Measurements from ENCODE around the gene ARMC7. TPM values are rescaled to one million over a fixed set of nuclear protein-coding genes. Genes with fewer than 3 reads are reported as not detected.

ARMC7 gene
- total and polyA plus RNA-seq, 2 donors (not counting 1 experiment from before 2014, with no cell fraction given), result 10.4 to 15.9 TPM

GRCh38 chr17:75138519-75138918 lies 28.8 kb downstream of the ARMC7 start:
- H2AFZ ChIP-seq (ENCODE audit: insufficient read depth, low read depth, low read length, poor library complexity, severe bottlenecking), result no peak overlapping the region
- 100% methylated on average over 2 of the region's 5 CpGs for WGBS (ENCODE audit: insufficient coverage)
- ChIA-PET POLR2A (no interaction called here), CTCF (interaction anchor here (0.6 to 1.0 kb wide), 2 partner anchors 14 to 130 kb away, joined by 3 read pairs; no protein-coding TSS in a partner anchor)
- H3K27ac ChIP-seq (ENCODE audit: low read length in 2 of 2), result no peak overlapping the region
- no peak overlapping the region for H3K4me2 ChIP-seq (replicated peaks; ENCODE audit: low read depth, low read length, poor library complexity, severe bottlenecking)
- no peak for TF ChIP-seq EZH2 (IDR thresholded peaks at IDR 0.05; ENCODE audit: borderline replicate concordance, insufficient read depth, low read depth, low read length, poor library complexity, severe bottlenecking)
- Mint-ChIP-seq H3K27ac (no peak overlapping the region), H3K4me1 (peaks cover 16% of the 10 kb centered on the region), H3K4me3 (no peak overlapping the region), H3K9me3 (ENCODE audit: insufficient read depth) (no peaks in the 10 kb centered on the region), H3K27me3 (no peaks in the 10 kb centered on the region)
- H3K36me3 ChIP-seq (replicated peaks in 1 of 2; ENCODE audit: control extremely low read depth in 1 of 2, control insufficient read depth in 1 of 2, extremely low read depth in 1 of 2, insufficient read depth in 2 of 2, low read length in 1 of 2), result peaks cover 0 to 6% of the 10 kb centered on the region in 2 experiments
- H3K4me1 ChIP-seq (ENCODE audit: control insufficient read depth in 2 of 2, insufficient read depth in 2 of 2, low read length in 2 of 2), result peaks cover 14 to 15% of the 10 kb centered on the region in 2 donors
- DNase-seq (no peak), ATAC-seq (ENCODE audit: low read depth) (no peak)
- peaks cover 0 to 5% (median 0%) of the 10 kb centered on the region in 3 donors for H3K9me3 ChIP-seq (ENCODE audit: control extremely low read depth in 1 of 3, control insufficient read depth in 2 of 3, insufficient read depth in 1 of 3, low read length in 2 of 3)
- peaks cover 7% of the 10 kb centered on the region for H3K79me2 ChIP-seq (ENCODE audit: control insufficient read depth, insufficient read depth, low read length)
- no peaks in the 10 kb centered on the region for H4K20me1 ChIP-seq (ENCODE audit: control insufficient read depth, insufficient read depth, low read length, poor library complexity, severe bottlenecking)
- H3K27me3 ChIP-seq (replicated peaks in 1 of 4; ENCODE audit: control extremely low read depth in 1 of 4, control insufficient read depth in 3 of 4, insufficient read depth in 4 of 4, low read length in 3 of 4), result no peaks in the 10 kb centered on the region
- H3K9ac ChIP-seq (ENCODE audit: low read length), result no peak overlapping the region
- H3K4me3 ChIP-seq (ENCODE audit: control extremely low read depth in 1 of 5, extremely low read depth in 1 of 5, insufficient read depth in 1 of 5, low read depth in 2 of 5, low read length in 4 of 5), result no peak overlapping the region
- intact Hi-C loops (cut with micrococcal nuclease), result no loop called here

- intact Hi-C loops (cut with micrococcal nuclease), result no loop called here
- ChIA-PET POLR2A (interaction anchor here (0.6 kb wide), 1 partner anchor 71 kb away, joined by 3 read pairs; no protein-coding TSS in a partner anchor), CTCF (interaction anchor here (1.1 to 1.8 kb wide), 4 partner anchors 12 to 39 kb away, joined by 3 to 8 read pairs (median 4); no protein-coding TSS in a partner anchor)
- H3K27me3 ChIP-seq (replicated peaks in 1 of 4; ENCODE audit: control extremely low read depth in 1 of 4, control insufficient read depth in 3 of 4, insufficient read depth in 4 of 4, low read length in 3 of 4), result no peaks in the 10 kb centered on the region
- ATAC-seq (ENCODE audit: low read depth) (no peak), DNase-seq (no peak)
- H3K4me3 Mint-ChIP-seq, result no peak overlapping the region
- no peak overlapping the region for H3K27ac Mint-ChIP-seq
- no peak overlapping the region for H2AFZ ChIP-seq (ENCODE audit: insufficient read depth, low read depth, low read length, poor library complexity, severe bottlenecking)
- 100% methylated on average over 2 of the region's 13 CpGs for WGBS (ENCODE audit: insufficient coverage)
- H3K36me3 ChIP-seq (replicated peaks in 1 of 2; ENCODE audit: control extremely low read depth in 1 of 2, control insufficient read depth in 1 of 2, extremely low read depth in 1 of 2, insufficient read depth in 2 of 2, low read length in 1 of 2), result peaks cover 0 to 31% of the 10 kb centered on the region in 2 experiments
- H3K4me1 ChIP-seq (ENCODE audit: control insufficient read depth in 2 of 2, insufficient read depth in 2 of 2, low read length in 2 of 2), result peaks cover 14 to 15% of the 10 kb centered on the region in 2 donors
- H3K79me2 ChIP-seq (ENCODE audit: control insufficient read depth, insufficient read depth, low read length), result peaks cover 7% of the 10 kb centered on the region
- no peaks in the 10 kb centered on the region for H3K9me3 Mint-ChIP-seq (ENCODE audit: insufficient read depth)
- no peak overlapping the region for H3K4me2 ChIP-seq (replicated peaks; ENCODE audit: low read depth, low read length, poor library complexity, severe bottlenecking)
- H3K9ac ChIP-seq (ENCODE audit: low read length), result no peak overlapping the region
- H3K27me3 Mint-ChIP-seq, result no peaks in the 10 kb centered on the region
- TF ChIP-seq, protein P1, sequence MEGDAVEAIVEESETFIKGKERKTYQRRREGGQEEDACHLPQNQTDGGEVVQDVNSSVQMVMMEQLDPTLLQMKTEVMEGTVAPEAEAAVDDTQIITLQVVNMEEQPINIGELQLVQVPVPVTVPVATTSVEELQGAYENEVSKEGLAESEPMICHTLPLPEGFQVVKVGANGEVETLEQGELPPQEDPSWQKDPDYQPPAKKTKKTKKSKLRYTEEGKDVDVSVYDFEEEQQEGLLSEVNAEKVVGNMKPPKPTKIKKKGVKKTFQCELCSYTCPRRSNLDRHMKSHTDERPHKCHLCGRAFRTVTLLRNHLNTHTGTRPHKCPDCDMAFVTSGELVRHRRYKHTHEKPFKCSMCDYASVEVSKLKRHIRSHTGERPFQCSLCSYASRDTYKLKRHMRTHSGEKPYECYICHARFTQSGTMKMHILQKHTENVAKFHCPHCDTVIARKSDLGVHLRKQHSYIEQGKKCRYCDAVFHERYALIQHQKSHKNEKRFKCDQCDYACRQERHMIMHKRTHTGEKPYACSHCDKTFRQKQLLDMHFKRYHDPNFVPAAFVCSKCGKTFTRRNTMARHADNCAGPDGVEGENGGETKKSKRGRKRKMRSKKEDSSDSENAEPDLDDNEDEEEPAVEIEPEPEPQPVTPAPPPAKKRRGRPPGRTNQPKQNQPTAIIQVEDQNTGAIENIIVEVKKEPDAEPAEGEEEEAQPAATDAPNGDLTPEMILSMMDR (IDR thresholded peaks at IDR 0.05), result no peak
- no peak overlapping the region for H3K4me3 ChIP-seq (ENCODE audit: control extremely low read depth in 1 of 5, extremely low read depth in 1 of 5, insufficient read depth in 1 of 5, low read depth in 2 of 5, low read length in 4 of 5)
- no peak overlapping the region for H3K27ac ChIP-seq (ENCODE audit: low read length in 2 of 2)
- H3K9me3 ChIP-seq (ENCODE audit: control extremely low read depth in 1 of 3, control insufficient read depth in 2 of 3, insufficient read depth in 1 of 3, low read length in 2 of 3), result peaks cover 0 to 5% (median 0%) of the 10 kb centered on the region in 3 donors
- H3K4me1 Mint-ChIP-seq, result peaks cover 13% of the 10 kb centered on the region
- no peaks in the 10 kb centered on the region for H4K20me1 ChIP-seq (ENCODE audit: control insufficient read depth, insufficient read depth, low read length, poor library complexity, severe bottlenecking)
These were observed 32.6 kb downstream of the ARMC7 start for GRCh38 chr17:75142236-75142971.

Data from B cell (primary cell).